ENCODE data around the gene FAM111A. TPM values are rescaled to one million over a fixed set of nuclear protein-coding genes. Genes with fewer than 3 reads are reported as not detected.

FAM111A gene
- total RNA-seq, 1 experiment from 2014 or later, result 37.9 TPM

DNA sequence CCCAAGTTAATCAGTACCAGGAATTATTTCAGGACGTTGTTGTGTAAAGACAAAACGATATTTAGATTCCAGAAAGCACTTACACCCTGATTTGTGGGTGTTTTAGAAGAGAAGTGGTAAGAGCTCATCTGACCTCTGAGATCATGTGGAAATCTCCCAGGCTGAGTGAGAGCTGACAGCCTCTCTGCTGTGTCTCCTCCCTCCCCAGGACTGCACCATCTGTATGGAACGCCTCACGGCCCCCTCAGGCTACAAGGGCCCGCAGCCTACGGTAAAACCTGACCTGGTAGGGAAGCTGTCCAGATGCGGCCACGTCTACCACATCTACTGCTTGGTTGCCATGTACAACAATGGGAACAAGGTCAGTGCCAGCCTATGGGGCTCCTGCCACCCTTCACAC lies 49.2 kb downstream of the FAM111A start:
- Histone ChIP-seq H3K4me1 (ENCODE audit: control insufficient read depth, insufficient read depth, low read length) (no peaks in the 10 kb centered on the region), H3K27me3 (ENCODE audit: control insufficient read depth, insufficient read depth, low read length) (peaks cover 9% of the 10 kb centered on the region), H3K4me3 (ENCODE audit: low read depth in 2 of 2, low read length in 2 of 2) (no peak overlapping the region), H3K9me3 (ENCODE audit: control insufficient read depth, insufficient read depth, low read depth, low read length) (no peaks in the 10 kb centered on the region), H3K36me3 (ENCODE audit: control insufficient read depth, insufficient read depth, low read length) (no peaks in the 10 kb centered on the region), H3K27ac (ENCODE audit: low read length) (no peak overlapping the region)
- TF ChIP-seq CTCF (IDR thresholded peaks at IDR 0.05), result no peak
- intact Hi-C loops (cut with micrococcal nuclease; ENCODE audit: unreplicated experiment), result no loop called here
- ChIA-PET CTCF (no interaction called here), POLR2A (no interaction called here)
- in situ Hi-C loops (cut with HindIII; ENCODE audit: low pct_unique_long_range_greater_than_20kb, low sequenced_read_pairs), result no loop called here
- ATAC-seq (no peak), DNase-seq (ENCODE audit: low read depth, low spot score) (no peak)
- no TSS peak for BruUV-seq (replicated peaks)

GRCh38 chr11:59192446-59193020 lies 49.9 kb downstream of the FAM111A start:
- POLR2A ChIA-PET, result no interaction called here
- DNase-seq (ENCODE audit: low read depth, low spot score), result no peak
- no peak for TF ChIP-seq SIN3A (IDR thresholded peaks at IDR 0.05; ENCODE audit: borderline replicate concordance, insufficient read depth, low read depth, low read length)
- TF ChIP-seq, protein P1, sequence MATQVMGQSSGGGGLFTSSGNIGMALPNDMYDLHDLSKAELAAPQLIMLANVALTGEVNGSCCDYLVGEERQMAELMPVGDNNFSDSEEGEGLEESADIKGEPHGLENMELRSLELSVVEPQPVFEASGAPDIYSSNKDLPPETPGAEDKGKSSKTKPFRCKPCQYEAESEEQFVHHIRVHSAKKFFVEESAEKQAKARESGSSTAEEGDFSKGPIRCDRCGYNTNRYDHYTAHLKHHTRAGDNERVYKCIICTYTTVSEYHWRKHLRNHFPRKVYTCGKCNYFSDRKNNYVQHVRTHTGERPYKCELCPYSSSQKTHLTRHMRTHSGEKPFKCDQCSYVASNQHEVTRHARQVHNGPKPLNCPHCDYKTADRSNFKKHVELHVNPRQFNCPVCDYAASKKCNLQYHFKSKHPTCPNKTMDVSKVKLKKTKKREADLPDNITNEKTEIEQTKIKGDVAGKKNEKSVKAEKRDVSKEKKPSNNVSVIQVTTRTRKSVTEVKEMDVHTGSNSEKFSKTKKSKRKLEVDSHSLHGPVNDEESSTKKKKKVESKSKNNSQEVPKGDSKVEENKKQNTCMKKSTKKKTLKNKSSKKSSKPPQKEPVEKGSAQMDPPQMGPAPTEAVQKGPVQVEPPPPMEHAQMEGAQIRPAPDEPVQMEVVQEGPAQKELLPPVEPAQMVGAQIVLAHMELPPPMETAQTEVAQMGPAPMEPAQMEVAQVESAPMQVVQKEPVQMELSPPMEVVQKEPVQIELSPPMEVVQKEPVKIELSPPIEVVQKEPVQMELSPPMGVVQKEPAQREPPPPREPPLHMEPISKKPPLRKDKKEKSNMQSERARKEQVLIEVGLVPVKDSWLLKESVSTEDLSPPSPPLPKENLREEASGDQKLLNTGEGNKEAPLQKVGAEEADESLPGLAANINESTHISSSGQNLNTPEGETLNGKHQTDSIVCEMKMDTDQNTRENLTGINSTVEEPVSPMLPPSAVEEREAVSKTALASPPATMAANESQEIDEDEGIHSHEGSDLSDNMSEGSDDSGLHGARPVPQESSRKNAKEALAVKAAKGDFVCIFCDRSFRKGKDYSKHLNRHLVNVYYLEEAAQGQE (IDR thresholded peaks at IDR 0.05; ENCODE audit: insufficient read depth in 1 of 2, low read depth in 2 of 2, low read length in 1 of 2), result no peak
- no peak for TF ChIP-seq TCF7L2 (IDR thresholded peaks at IDR 0.05; ENCODE audit: low read depth, low read length)
- TF ChIP-seq CTCF (IDR thresholded peaks at IDR 0.05), result no peak
- TF ChIP-seq POLR2AphosphoS5 (IDR thresholded peaks at IDR 0.05; ENCODE audit: low read depth, low read length), result no peak

More at GRCh38 chr11:59192446-59193020, 49.9 kb downstream of the FAM111A start:
- in situ Hi-C loops (cut with HindIII; ENCODE audit: low pct_unique_long_range_greater_than_20kb, low sequenced_read_pairs) (no loop called here), intact Hi-C loops (cut with micrococcal nuclease; ENCODE audit: unreplicated experiment) (no loop called here)
- no peaks in the 10 kb centered on the region for H3K36me3 ChIP-seq (ENCODE audit: control insufficient read depth, insufficient read depth, low read length)
- no peaks in the 10 kb centered on the region for H3K9me3 ChIP-seq (ENCODE audit: control insufficient read depth, insufficient read depth, low read depth, low read length)
- CTCF ChIA-PET, result no interaction called here
- BruUV-seq (replicated peaks), result no TSS peak
- no peak overlapping the region for H3K4me3 ChIP-seq (ENCODE audit: low read depth in 2 of 2, low read length in 2 of 2)
- no peak overlapping the region for H3K27ac ChIP-seq (ENCODE audit: low read length)
- H3K27me3 ChIP-seq (ENCODE audit: control insufficient read depth, insufficient read depth, low read length), result peaks cover 9% of the 10 kb centered on the region
- no peaks in the 10 kb centered on the region for H3K4me1 ChIP-seq (ENCODE audit: control insufficient read depth, insufficient read depth, low read length)
- ATAC-seq, result no peak

Data from Panc1 (cell line).